K562 (cell line): ENCODE data around the gene ADAMTS15. TPM values are rescaled to one million over a fixed set of nuclear protein-coding genes. Genes with fewer than 3 reads are reported as not detected.

Source experiments
- ATAC-seq: fragments of 200-7000 bp; cut with Tn5 transposase; 3 replicates; pipeline ENCODE4 v1.9.1; 2020; ENCODE audit warnings: moderate library complexity
- BruUV-seq: library from RNA; stranded (reverse); fragments of 400-500 nt; replicated peaks from 2 replicates; lab custom pipeline; 2021; lab: Mats Ljungman, UMichigan
- CTCF ChIA-PET: fragments of 300-600 bp; formaldehyde crosslinking; extraction: SDS; loops from one replicate; lab custom pipeline; 2021; ENCODE audit warnings: low intra/inter-chr PET ratio; lab: Yijun Ruan, JAX
- POLR2A ChIA-PET: fragments of 300-600, 350-650 bp; sonication (Branson Sonifier 250); formaldehyde crosslinking; extraction: SDS; loops from one replicate; lab custom pipeline; 2021; ENCODE audit warnings: antibody characterized with exemption, inconsistent platforms; lab: Yijun Ruan, JAX
- DNase-seq, 4 experiments: peaks; one replicate each; pipeline versions ENCODE4 v3.0.0 to v3.0.0-alpha.2; 2011 to 2018; ENCODE audit warnings: low spot score in 3 of 4, mixed read lengths in 3 of 4; ENCODE audit errors: extremely low read depth in 1 of 4
- FAIRE-seq: peaks from 2 replicates; lab custom pipeline; 2011; peaks lifted over from hg19 to GRCh38; lab: Jason Lieb, UNC
- H2AFZ ChIP-seq: 2 replicates; pipeline ENCODE4 v1.6.0; 2011; ENCODE audit warnings: low read depth, low read length, control low read depth, inconsistent platforms
- H3K27ac ChIP-seq: fragments of 200-600 bp; 3 replicates; pipeline ENCODE4 v1.8.0; 2011; ENCODE audit warnings: low read depth, mild to moderate bottlenecking, control low read depth, inconsistent platforms, low read length, moderate library complexity, mixed read lengths; ENCODE audit errors: extremely low read depth
- H3K27me3 ChIP-seq, 2 experiments: fragments of 300-600 bp in 1 of 2; 2 replicates in 1 of 2; 3 replicates in 1 of 2; pipeline versions ENCODE4 v1.6.0 to v1.8.0; 2011; ENCODE audit warnings: inconsistent platforms in 2 of 2, low read length in 2 of 2, mild to moderate bottlenecking in 1 of 2, mixed read lengths in 1 of 2, moderate library complexity in 1 of 2; ENCODE audit not compliant: control insufficient read depth in 2 of 2, insufficient read depth in 2 of 2
- H3K36me3 ChIP-seq: fragments of 300-600 bp; 3 replicates; pipeline ENCODE4 v1.8.0; 2011; ENCODE audit warnings: mild to moderate bottlenecking, low read length, inconsistent platforms; ENCODE audit not compliant: control insufficient read depth, insufficient read depth
- H3K4me1 ChIP-seq, 2 experiments: fragments of 200-600 bp in 1 of 2; replicated peaks in 1 of 2; 2 replicates in 1 of 2; 3 replicates in 1 of 2; pipeline versions ENCODE4 v1.5.1 to v1.8.0; 2011; ENCODE audit warnings: inconsistent platforms in 2 of 2, low read length in 2 of 2, mild to moderate bottlenecking in 1 of 2, mixed read lengths in 1 of 2, moderate library complexity in 1 of 2; ENCODE audit not compliant: control insufficient read depth in 2 of 2, insufficient read depth in 2 of 2
- H3K4me2 ChIP-seq: 2 replicates; pipeline ENCODE4 v1.6.1; 2011; ENCODE audit warnings: low read length, control low read depth, inconsistent platforms, mixed read lengths; ENCODE audit not compliant: insufficient read depth
- H3K4me3 ChIP-seq: fragments of 200-600 bp; sonication (generic), shearing (Covaris generic); 2 replicates; pipeline ENCODE4 v1.5.1; 2016; ENCODE audit warnings: control low read depth, inconsistent platforms
- H3K79me2 ChIP-seq: fragments of 200-600 bp; 3 replicates; pipeline ENCODE4 v1.8.0; 2011; ENCODE audit warnings: low read length, inconsistent platforms; ENCODE audit not compliant: control insufficient read depth, insufficient read depth
- H3K9ac ChIP-seq, 2 experiments: 2 replicates each; pipeline versions ENCODE4 v1.6.0 to v1.6.1; 2011; ENCODE audit warnings: low read depth in 2 of 2, low read length in 2 of 2, control low read depth in 1 of 2, inconsistent platforms in 1 of 2, mild to moderate bottlenecking in 1 of 2, mixed read lengths in 1 of 2; ENCODE audit not compliant: insufficient read depth in 1 of 2
- H3K9me1 ChIP-seq: one replicate; pipeline ENCODE4 v1.6.0; 2011; ENCODE audit warnings: inconsistent platforms, mild to moderate bottlenecking, low read length, moderate library complexity; ENCODE audit not compliant: control insufficient read depth, insufficient read depth
- H3K9me3 ChIP-seq: replicated peaks from 2 replicates; pipeline ENCODE4 v1.5.1; 2011; ENCODE audit warnings: low read depth, low read length, inconsistent platforms; ENCODE audit not compliant: control insufficient read depth, insufficient read depth
- H4K20me1 ChIP-seq: replicated peaks from 2 replicates; pipeline ENCODE4 v1.6.1; 2011; ENCODE audit warnings: low read length, inconsistent platforms, mixed read lengths; ENCODE audit not compliant: control insufficient read depth, insufficient read depth
- CXXC5 ChIP-seq: fragments of 250-450 bp; sonication (Bioruptor Pico); IDR thresholded peaks from 2 replicates; pipeline ENCODE4 v1.8.0; 2022; ENCODE audit warnings: inconsistent platforms, mild to moderate bottlenecking, moderate library complexity
- DEAF1 ChIP-seq: fragments of 450-650 bp; formaldehyde crosslinking; IDR thresholded peaks from 2 replicates; pipeline ENCODE4 v1.4.0; 2020; ENCODE audit warnings: mild to moderate bottlenecking, moderate library complexity
- EWSR1 ChIP-seq: fragments of 450-650 bp; IDR thresholded peaks from 2 replicates; pipeline ENCODE4 v1.6.1; 2018; ENCODE audit warnings: borderline replicate concordance, mild to moderate bottlenecking, low read depth, moderate library complexity; ENCODE audit not compliant: partially characterized antibody
- FOXM1 ChIP-seq, 2 experiments: fragments of 450-650 bp in 1 of 2; sonication (generic) in 1 of 2; formaldehyde crosslinking in 1 of 2; IDR thresholded peaks; 2 replicates each; pipeline versions ENCODE4 v1.6.1 to v1.9.0; 2017 to 2022; ENCODE audit warnings: low read depth in 2 of 2, mild to moderate bottlenecking in 2 of 2, missing genetic modification reagents in 1 of 2, moderate library complexity in 1 of 2
- GATAD2A ChIP-seq: fragments of 450-650 bp; IDR thresholded peaks from 2 replicates; pipeline ENCODE4 v1.6.1; 2017
- KDM1A ChIP-seq, 2 experiments: fragments of 450-650 bp; IDR thresholded peaks; 2 replicates each; pipeline ENCODE4 v1.6.1; 2016; ENCODE audit warnings: mild to moderate bottlenecking in 2 of 2
- KLF6 ChIP-seq: fragments of 250-450 bp; sonication (Bioruptor Pico); IDR thresholded peaks from 2 replicates; pipeline ENCODE4 v1.4.0; 2020; ENCODE audit warnings: mild to moderate bottlenecking, moderate library complexity, borderline replicate concordance
- MAZ ChIP-seq, 2 experiments: fragments of 450-650 bp in 1 of 2; sonication (generic) in 1 of 2; formaldehyde crosslinking; IDR thresholded peaks in 1 of 2; conservative IDR thresholded peaks in 1 of 2; 2 replicates each; pipeline versions ENCODE4 v1.4.0 to v1.5.0; 2020; ENCODE audit warnings: mild to moderate bottlenecking in 1 of 2, missing genetic modification reagents in 1 of 2
- PML ChIP-seq: IDR thresholded peaks from 2 replicates; pipeline ENCODE4 v1.6.1; 2012; ENCODE audit warnings: low read length, inconsistent platforms
- RCOR1 ChIP-seq, 2 experiments: IDR thresholded peaks; 2 replicates each; pipeline ENCODE4 v1.6.1; 2012; ENCODE audit warnings: low read depth in 2 of 2, low read length in 2 of 2, borderline replicate concordance in 1 of 2, improper control_type of control experiment in 1 of 2
- SETDB1 ChIP-seq: IDR thresholded peaks from one replicate; pipeline ENCODE4 v1.6.1; 2012; ENCODE audit warnings: low read length, control low read depth, inconsistent platforms
- SMARCA5 ChIP-seq: fragments of 450-650 bp; IDR thresholded peaks from 2 replicates; pipeline ENCODE4 v1.6.1; 2016
- ZKSCAN1 ChIP-seq: fragments of 150-350 bp; IDR thresholded peaks from 2 replicates; pipeline ENCODE4 v1.6.1; 2016; ENCODE audit warnings: low read depth, low read length
- ZNF217 ChIP-seq: sonication (generic); formaldehyde crosslinking; IDR thresholded peaks from 2 replicates; pipeline ENCODE4 v1.8.0; 2022; ENCODE audit warnings: mild to moderate bottlenecking, missing genetic modification reagents
- ZNF24 ChIP-seq: fragments of 450-650 bp; IDR thresholded peaks from 2 replicates; pipeline ENCODE4 v1.6.1; 2016
- WGBS: fragments of 100-300 bp; shearing (Covaris generic); methylation state at CpG from one replicate; pipeline ENCODE4 v1.1.6; 2016; ENCODE audit warnings: low coverage, mixed read lengths; ENCODE audit not compliant: insufficient coverage; ENCODE audit errors: missing lambda C conversion rate; 5-methylcytosine and 5-hydroxymethylcytosine counted together
- in situ Hi-C: fragments of 300-500 bp; cut with MboI; formaldehyde crosslinking; loops from 4 replicates; pipeline ENCODE4 v1.15.0; 2018; ENCODE audit warnings: inconsistent platforms, mixed read lengths
- intact Hi-C: fragments of 100-400 bp; cut with micrococcal nuclease; formaldehyde crosslinking; loops from 2 replicates; pipeline ENCODE4 v1.14.2; 2022
- polyA plus RNA-seq, 8 experiments: library from polyadenylated mRNA; depleted of rRNA in 4 of 8; stranded (reverse) in 5 of 8; unstranded in 3 of 8; fragments of >200 nt; fragmentation: Nextera tagmentation in 2 of 8; fragmentation: Illumina TruSeq in 1 of 8; extraction: Ambion mirVana in 2 of 8; extraction: Trizol in 1 of 8; gene quantifications; 2 replicates each; pipeline versions ENCODE4 v1.2.1 to v1.2.3, GENCODE V29; 2011 to 2014; ENCODE audit warnings: inconsistent platforms in 1 of 8, missing spikeins in 1 of 8
- total RNA-seq, 7 experiments: library from RNA; depleted of rRNA in 6 of 7; stranded (reverse); fragments of >200 nt in 6 of 7; fragmentation: Illumina TruSeq in 2 of 7; extraction: Trizol in 2 of 7; gene quantifications; 2 replicates each; pipeline versions ENCODE4 v1.2.1 to v1.2.3, GENCODE V29; 2011 to 2021; ENCODE audit warnings: low replicate concordance in 1 of 7
- TF ChIP-seq, protein P1 (sequence below): sonication (generic); formaldehyde crosslinking; IDR thresholded peaks from 2 replicates; pipeline ENCODE4 v1.8.1; 2023; ENCODE audit warnings: missing genetic modification reagents, mild to moderate bottlenecking, borderline replicate concordance

The ADAMTS15 gene
- total and polyA plus RNA-seq, 9 of the 15 experiments (the other 6 are each of a cell fraction or from before 2014, with no cell fraction given) = 0.04 TPM; not detected in 8

DNA sequence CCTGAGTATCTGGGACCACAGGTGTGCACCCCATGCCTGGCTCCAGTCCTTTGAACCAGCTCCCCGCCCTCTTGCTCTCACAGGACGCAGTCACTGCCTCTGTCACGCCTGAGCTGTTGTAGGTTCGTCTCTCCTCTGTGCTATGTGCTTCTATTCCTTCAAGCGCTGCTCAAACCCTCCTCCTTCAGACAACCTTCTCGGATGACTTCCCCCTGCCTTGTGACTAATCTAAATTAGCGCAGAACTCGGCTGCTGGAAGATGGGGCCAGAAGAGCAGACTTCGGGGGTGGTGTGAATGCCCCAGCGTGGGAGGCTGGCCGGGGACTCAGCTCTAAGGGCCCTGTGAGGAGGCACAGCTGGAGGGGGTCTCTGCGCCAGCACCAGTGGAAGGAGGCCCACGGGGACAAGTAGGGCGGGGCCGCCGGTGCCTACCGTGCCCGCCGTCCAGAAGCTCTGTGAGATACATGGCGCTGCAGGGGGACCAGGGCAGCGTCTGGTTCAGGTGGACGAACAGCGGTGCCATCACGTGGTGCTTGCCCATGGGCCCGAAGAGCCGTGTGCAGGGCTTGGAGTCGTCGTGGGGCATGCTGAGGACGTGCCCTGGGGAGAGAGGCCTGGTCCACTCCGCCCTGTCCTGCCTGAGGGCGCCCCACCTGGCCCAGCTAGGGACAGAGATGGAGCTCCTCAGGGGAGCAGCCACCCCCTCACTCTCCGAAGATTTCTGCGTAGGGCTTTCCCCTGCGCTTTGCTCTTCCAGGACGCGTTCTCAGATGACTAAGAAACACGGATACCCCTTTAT lies 32.5 kb upstream of the ADAMTS15 start:
- peak; percentile 44 for ATAC-seq
- Histone ChIP-seq H3K4me2 (no peak overlapping the region), H3K27ac (no peak overlapping the region), H3K9ac (no peak overlapping the region; a peak in 1 of 4 replicates), H3K79me2 (no peaks in the 10 kb centered on the region), H3K4me1 (peaks cover 0 to 7% of the 10 kb centered on the region in 2 experiments; a peak in 1 of 5 replicates), H2AFZ (no peak overlapping the region), H3K9me3 (no peaks in the 10 kb centered on the region), H3K4me3 (no peak overlapping the region), H3K9me1 (no peaks in the 10 kb centered on the region), H4K20me1 (0 out of 2 replicates have a peak, but pooled peaks cover 6% of the 10 kb centered on the region), H3K27me3 (peaks cover 48 to 87% of the 10 kb centered on the region in 2 experiments), H3K36me3 (no peaks in the 10 kb centered on the region)
- intact Hi-C loops = no loop called here
- BruUV-seq = no TSS peak
- ChIA-PET POLR2A (interaction anchor here (0.5 to 1.1 kb wide), 5 partner anchors 12 to 446 kb away, joined by 3 to 4 read pairs (median 3); partner anchors contain the start of gene ADAMTS8), CTCF (no interaction called here)
- DNase-seq = no peak
- in situ Hi-C loops = no loop called here
- WGBS = 1% methylated on average over 34 of the region's 37 CpGs
- FAIRE-seq = no peak
- TF ChIP-seq MAZ (CRISPR knock-in tag; conservative IDR thresholded peaks at IDR 0.05 in 1 of 2, IDR thresholded peaks at IDR 0.05 in 1 of 2) (no peak), ZKSCAN1 (no peak), DEAF1 (CRISPR knock-in tag) (no peak), GATAD2A (no peak), ZNF24 (no peak), ZNF217 (CRISPR knock-in tag) (no peak), RCOR1 (IDR thresholded peaks at IDR 0.05; ENCODE audit: borderline replicate concordance in 1 of 2, low read depth in 2 of 2, low read length in 2 of 2) (no peak), FOXM1 (IDR thresholded peaks at IDR 0.05; ENCODE audit: low read depth) (no peak), FOXM1 (CRISPR knock-in tag; IDR thresholded peaks at IDR 0.05; ENCODE audit: low read depth) (no peak), SMARCA5 (no peak), EWSR1 (no peak), PML (no peak), CXXC5 (no peak), KLF6 (CRISPR knock-in tag) (no peak), SETDB1 (no peak), KDM1A (IDR thresholded peaks at IDR 0.05) (no peak)
- TF ChIP-seq, protein P1, sequence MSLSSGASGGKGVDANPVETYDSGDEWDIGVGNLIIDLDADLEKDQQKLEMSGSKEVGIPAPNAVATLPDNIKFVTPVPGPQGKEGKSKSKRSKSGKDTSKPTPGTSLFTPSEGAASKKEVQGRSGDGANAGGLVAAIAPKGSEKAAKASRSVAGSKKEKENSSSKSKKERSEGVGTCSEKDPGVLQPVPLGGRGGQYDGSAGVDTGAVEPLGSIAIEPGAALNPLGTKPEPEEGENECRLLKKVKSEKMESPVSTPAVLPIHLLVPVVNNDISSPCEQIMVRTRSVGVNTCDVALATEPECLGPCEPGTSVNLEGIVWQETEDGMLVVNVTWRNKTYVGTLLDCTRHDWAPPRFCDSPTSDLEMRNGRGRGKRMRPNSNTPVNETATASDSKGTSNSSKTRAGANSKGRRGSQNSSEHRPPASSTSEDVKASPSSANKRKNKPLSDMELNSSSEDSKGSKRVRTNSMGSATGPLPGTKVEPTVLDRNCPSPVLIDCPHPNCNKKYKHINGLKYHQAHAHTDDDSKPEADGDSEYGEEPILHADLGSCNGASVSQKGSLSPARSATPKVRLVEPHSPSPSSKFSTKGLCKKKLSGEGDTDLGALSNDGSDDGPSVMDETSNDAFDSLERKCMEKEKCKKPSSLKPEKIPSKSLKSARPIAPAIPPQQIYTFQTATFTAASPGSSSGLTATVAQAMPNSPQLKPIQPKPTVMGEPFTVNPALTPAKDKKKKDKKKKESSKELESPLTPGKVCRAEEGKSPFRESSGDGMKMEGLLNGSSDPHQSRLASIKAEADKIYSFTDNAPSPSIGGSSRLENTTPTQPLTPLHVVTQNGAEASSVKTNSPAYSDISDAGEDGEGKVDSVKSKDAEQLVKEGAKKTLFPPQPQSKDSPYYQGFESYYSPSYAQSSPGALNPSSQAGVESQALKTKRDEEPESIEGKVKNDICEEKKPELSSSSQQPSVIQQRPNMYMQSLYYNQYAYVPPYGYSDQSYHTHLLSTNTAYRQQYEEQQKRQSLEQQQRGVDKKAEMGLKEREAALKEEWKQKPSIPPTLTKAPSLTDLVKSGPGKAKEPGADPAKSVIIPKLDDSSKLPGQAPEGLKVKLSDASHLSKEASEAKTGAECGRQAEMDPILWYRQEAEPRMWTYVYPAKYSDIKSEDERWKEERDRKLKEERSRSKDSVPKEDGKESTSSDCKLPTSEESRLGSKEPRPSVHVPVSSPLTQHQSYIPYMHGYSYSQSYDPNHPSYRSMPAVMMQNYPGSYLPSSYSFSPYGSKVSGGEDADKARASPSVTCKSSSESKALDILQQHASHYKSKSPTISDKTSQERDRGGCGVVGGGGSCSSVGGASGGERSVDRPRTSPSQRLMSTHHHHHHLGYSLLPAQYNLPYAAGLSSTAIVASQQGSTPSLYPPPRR (CRISPR knock-in tag) = no peak
